Measurements from ENCODE around the gene ACADL. TPM values are rescaled to one million over a fixed set of nuclear protein-coding genes. Genes with fewer than 3 reads are reported as not detected.

ACADL gene
- total RNA-seq, 1 experiment from 2014 or later: 0.24 TPM

GRCh38 chr2:210199186-210199765 lies 26.0 kb downstream of the ACADL start:
- Histone ChIP-seq H3K27me3 (ENCODE audit: insufficient read depth, low read depth) (no peaks in the 10 kb centered on the region), H3K9me3 (ENCODE audit: insufficient read depth, low read depth) (no peaks in the 10 kb centered on the region), H3K27ac (no peak overlapping the region), H3K4me1 (replicated peaks; ENCODE audit: insufficient read depth) (no peaks in the 10 kb centered on the region; the same call in 1 of the 2 replicates), H2AFZ (no peak overlapping the region), H3K36me3 (ENCODE audit: low read depth) (no peaks in the 10 kb centered on the region), H3K4me3 (no peak overlapping the region), H3K9me2 (ENCODE audit: insufficient read depth) (no peaks in the 10 kb centered on the region), H3K4me2 (no peak overlapping the region), H3K79me2 (ENCODE audit: low read depth) (no peaks in the 10 kb centered on the region), H3F3A (ENCODE audit: insufficient read depth, low read depth) (no peaks in the 10 kb centered on the region), H4K20me1 (ENCODE audit: insufficient read depth) (no peaks in the 10 kb centered on the region)
- ChIA-PET CTCF (interaction anchor here (0.5 to 1.0 kb wide), 2 partner anchors 270 to 864 kb away, joined by 3 to 4 read pairs; no protein-coding TSS in a partner anchor), POLR2A (ENCODE audit: unreplicated experiment) (no interaction called here)
- no TSS peak for BruUV-seq (replicated peaks)
- no peak for DNase-seq
- TF ChIP-seq EZH2 (IDR thresholded peaks at IDR 0.05; ENCODE audit: low read depth): no peak
- peak; percentile 72 for TF ChIP-seq CTCF (conservative IDR thresholded peaks at IDR 0.05)
- intact Hi-C loops (cut with micrococcal nuclease; ENCODE audit: unreplicated experiment): loop anchor here (1.0 to 10.0 kb wide), 3 partner anchors 124 to 1804 kb away; no protein-coding TSS in a partner anchor

- intact Hi-C loops (cut with micrococcal nuclease; ENCODE audit: unreplicated experiment): loop anchor here (10.0 kb wide), 2 partner anchors 124 to 1804 kb away; no protein-coding TSS in a partner anchor
- no peak for DNase-seq
- Histone ChIP-seq H3K79me2 (ENCODE audit: low read depth) (no peaks in the 10 kb centered on the region), H3K27me3 (ENCODE audit: insufficient read depth, low read depth) (no peaks in the 10 kb centered on the region), H3K27ac (no peak overlapping the region), H3K4me3 (no peak overlapping the region), H3K9me3 (ENCODE audit: insufficient read depth, low read depth) (no peaks in the 10 kb centered on the region), H3K4me2 (no peak overlapping the region), H3K36me3 (ENCODE audit: low read depth) (no peaks in the 10 kb centered on the region), H2AFZ (no peak overlapping the region), H3F3A (ENCODE audit: insufficient read depth, low read depth) (no peaks in the 10 kb centered on the region), H3K4me1 (replicated peaks; ENCODE audit: insufficient read depth) (no peaks in the 10 kb centered on the region; the same call in 1 of the 2 replicates), H3K9me2 (ENCODE audit: insufficient read depth) (no peaks in the 10 kb centered on the region), H4K20me1 (ENCODE audit: insufficient read depth) (no peaks in the 10 kb centered on the region)
- no TSS peak for BruUV-seq (replicated peaks)
- ChIA-PET CTCF (interaction anchor here (0.5 to 1.0 kb wide), 2 partner anchors 224 to 863 kb away, joined by 4 read pairs; no protein-coding TSS in a partner anchor), POLR2A (ENCODE audit: unreplicated experiment) (no interaction called here)
- TF ChIP-seq CTCF (conservative IDR thresholded peaks at IDR 0.05): no peak
- no peak for TF ChIP-seq EZH2 (IDR thresholded peaks at IDR 0.05; ENCODE audit: low read depth)
Observed at GRCh38 chr2:210198326-210198725, 26.9 kb downstream of the ACADL start.

- Histone ChIP-seq H3K79me2 (ENCODE audit: low read depth) (no peaks in the 10 kb centered on the region), H3K27ac (no peak overlapping the region), H3F3A (ENCODE audit: insufficient read depth, low read depth) (no peaks in the 10 kb centered on the region), H3K27me3 (ENCODE audit: insufficient read depth, low read depth) (no peaks in the 10 kb centered on the region), H4K20me1 (ENCODE audit: insufficient read depth) (no peaks in the 10 kb centered on the region), H3K9me3 (ENCODE audit: insufficient read depth, low read depth) (no peaks in the 10 kb centered on the region), H3K4me1 (replicated peaks; ENCODE audit: insufficient read depth) (no peaks in the 10 kb centered on the region), H3K4me3 (no peak overlapping the region), H3K36me3 (ENCODE audit: low read depth) (no peaks in the 10 kb centered on the region), H3K4me2 (no peak overlapping the region), H2AFZ (no peak overlapping the region), H3K9me2 (ENCODE audit: insufficient read depth) (no peaks in the 10 kb centered on the region)
- intact Hi-C loops (cut with micrococcal nuclease; ENCODE audit: unreplicated experiment): loop anchor here (10.0 kb wide), 2 partner anchors 123 to 1803 kb away; no protein-coding TSS in a partner anchor
- TF ChIP-seq EZH2 (IDR thresholded peaks at IDR 0.05; ENCODE audit: low read depth) (no peak), CTCF (conservative IDR thresholded peaks at IDR 0.05) (no peak)
- POLR2A ChIA-PET (ENCODE audit: unreplicated experiment): no interaction called here
- no peak for DNase-seq
- CTCF ChIA-PET: no interaction called here
- BruUV-seq (replicated peaks): no TSS peak
Observed at GRCh38 chr2:210197720-210198119, 27.5 kb downstream of the ACADL start.

Data from PC-9 (cell line).